ENCODE measurements around the gene ATG7. TPM values are rescaled to one million over a fixed set of nuclear protein-coding genes. Genes with fewer than 3 reads are reported as not detected.

Gene ATG7, protein sequence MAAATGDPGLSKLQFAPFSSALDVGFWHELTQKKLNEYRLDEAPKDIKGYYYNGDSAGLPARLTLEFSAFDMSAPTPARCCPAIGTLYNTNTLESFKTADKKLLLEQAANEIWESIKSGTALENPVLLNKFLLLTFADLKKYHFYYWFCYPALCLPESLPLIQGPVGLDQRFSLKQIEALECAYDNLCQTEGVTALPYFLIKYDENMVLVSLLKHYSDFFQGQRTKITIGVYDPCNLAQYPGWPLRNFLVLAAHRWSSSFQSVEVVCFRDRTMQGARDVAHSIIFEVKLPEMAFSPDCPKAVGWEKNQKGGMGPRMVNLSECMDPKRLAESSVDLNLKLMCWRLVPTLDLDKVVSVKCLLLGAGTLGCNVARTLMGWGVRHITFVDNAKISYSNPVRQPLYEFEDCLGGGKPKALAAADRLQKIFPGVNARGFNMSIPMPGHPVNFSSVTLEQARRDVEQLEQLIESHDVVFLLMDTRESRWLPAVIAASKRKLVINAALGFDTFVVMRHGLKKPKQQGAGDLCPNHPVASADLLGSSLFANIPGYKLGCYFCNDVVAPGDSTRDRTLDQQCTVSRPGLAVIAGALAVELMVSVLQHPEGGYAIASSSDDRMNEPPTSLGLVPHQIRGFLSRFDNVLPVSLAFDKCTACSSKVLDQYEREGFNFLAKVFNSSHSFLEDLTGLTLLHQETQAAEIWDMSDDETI
- 10 to 100 TPM; 25.1 to 28.2 TPM for total RNA-seq

DNA sequence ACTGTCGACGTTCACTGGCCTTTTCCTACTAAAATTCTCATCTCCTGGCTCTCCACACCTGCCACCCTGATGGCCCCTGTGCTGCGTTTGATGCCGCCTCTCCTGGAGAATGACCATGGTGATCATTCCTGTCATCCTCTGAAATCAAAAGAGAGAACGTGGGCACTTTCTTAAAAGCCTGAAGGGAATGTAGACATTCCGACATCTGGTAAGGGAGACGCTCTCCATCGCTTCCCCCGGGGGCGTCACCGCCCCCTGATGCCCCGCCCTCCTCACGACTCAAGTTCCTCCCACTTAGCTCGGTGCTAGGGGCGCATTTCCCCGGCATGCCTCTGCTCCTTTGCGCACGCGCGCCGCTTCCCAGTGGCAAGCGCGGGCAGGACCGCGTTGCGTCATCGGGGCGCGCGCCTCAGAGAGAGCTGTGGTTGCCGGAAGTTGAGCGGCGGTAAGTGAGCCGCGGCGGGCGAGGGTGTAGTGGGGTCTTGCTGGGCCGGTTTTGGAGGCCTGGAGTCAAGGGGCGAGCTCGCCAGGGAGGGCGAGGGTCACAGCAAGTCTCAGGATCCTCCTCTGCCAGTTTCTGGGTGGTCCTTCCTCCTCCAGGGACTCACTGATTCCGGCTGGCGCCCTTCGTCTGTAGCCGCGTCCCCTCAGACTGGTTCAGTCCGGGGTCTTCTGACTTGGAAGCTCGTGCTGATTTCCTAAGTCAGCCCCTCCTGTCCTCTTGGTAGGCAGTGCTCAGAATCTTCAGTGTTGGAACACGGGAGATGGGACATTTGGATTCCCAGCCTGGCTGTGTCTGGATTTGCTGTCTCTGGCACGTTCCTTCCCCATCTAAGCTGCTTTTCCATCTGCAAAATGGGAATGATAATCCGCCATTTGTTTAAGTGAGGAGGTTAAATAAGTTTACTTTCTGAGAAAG lies at the start of gene ATG7:
TSS of gene ATG7 (plus strand) at position 412 of the 919 bp plus-strand sequence. CDS start 26,299 bp downstream, outside the sequence.
- peaks cover 23% of the 10 kb centered on the region for H3K4me1 Mint-ChIP-seq
- H3K27ac Mint-ChIP-seq, result peak within 1 kb of the TSS; percentile 94
- peaks cover 7% of the 10 kb centered on the region for H3K9me3 Mint-ChIP-seq
- H3K4me3 Mint-ChIP-seq, result peak within 1 kb of the TSS; percentile 90
- H3K27me3 Mint-ChIP-seq, result peaks cover 2% of the 10 kb centered on the region
- H3K36me3 Mint-ChIP-seq, result peaks cover 35% of the 10 kb centered on the region
- peak; percentile 98 for DNase-seq

DNA sequence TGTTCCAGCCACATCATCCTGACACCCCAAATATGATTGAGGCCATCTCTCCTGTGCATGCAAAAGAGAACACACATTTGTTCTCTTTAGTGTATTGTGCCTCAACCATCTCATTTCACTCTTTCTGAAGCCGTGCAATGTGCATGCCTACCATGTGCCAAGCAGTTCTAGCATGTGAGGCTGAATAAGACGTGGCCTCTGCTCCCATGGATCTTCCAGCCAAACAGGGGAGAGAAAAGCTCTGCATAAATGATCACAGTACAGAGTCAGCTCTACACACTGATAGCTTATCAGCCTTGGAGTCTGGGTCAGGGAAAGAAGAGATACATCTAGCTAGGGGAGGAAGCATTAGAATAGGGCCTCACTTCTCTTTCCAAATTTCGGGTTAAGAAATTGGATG lies 48.2 kb upstream of the ATG7 start:
- Mint-ChIP-seq H3K27me3 (no peaks in the 10 kb centered on the region), H3K36me3 (no peaks in the 10 kb centered on the region), H3K9me3 (no peaks in the 10 kb centered on the region), H3K27ac (no peak overlapping the region), H3K4me1 (peaks cover 18% of the 10 kb centered on the region), H3K4me3 (no peak overlapping the region)
- DNase-seq, result no peak

DNA sequence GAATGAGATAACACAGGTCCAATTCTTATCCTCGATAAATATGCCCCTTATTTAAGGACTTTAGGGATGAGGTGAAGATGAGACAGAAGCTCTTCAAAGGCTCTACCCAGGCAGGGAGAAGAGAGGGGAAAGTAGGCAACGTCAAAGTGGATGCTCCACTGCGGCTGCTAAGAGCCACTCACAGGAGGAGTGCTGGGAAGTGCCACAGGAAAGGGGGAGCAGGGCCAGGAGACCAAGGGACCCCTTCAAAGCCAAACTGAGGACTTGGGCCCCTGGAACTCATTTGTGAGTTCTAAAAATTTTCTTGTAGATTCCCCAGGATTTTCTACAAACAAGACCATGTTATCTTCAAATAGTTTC lies 47.3 kb upstream of the ATG7 start:
- Mint-ChIP-seq H3K27ac (no peak overlapping the region), H3K36me3 (no peaks in the 10 kb centered on the region), H3K4me3 (no peak overlapping the region), H3K9me3 (no peaks in the 10 kb centered on the region), H3K27me3 (no peaks in the 10 kb centered on the region), H3K4me1 (peaks cover 18% of the 10 kb centered on the region)
- no peak for DNase-seq

DNA sequence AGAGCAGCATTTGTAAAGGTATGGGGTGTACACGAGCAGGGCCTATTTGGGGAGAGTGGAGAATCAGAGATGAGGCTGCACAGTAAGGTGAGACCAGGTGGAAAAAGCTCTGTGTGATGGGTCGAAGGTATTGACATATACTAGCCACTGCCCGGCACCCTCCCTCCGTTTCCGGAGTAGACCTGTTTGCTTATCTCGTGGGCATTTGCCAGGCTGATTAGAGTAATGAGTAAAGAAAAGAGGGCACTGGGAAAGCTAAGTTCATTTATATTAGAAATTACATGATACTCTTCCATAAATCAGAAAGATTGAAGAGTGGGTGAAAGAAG lies 46.2 kb upstream of the ATG7 start:
- H3K27ac Mint-ChIP-seq, result peak overlapping the region; percentile 7
- peak overlapping the region; percentile 15 for H3K4me3 Mint-ChIP-seq
- no peaks in the 10 kb centered on the region for H3K9me3 Mint-ChIP-seq

DNA sequence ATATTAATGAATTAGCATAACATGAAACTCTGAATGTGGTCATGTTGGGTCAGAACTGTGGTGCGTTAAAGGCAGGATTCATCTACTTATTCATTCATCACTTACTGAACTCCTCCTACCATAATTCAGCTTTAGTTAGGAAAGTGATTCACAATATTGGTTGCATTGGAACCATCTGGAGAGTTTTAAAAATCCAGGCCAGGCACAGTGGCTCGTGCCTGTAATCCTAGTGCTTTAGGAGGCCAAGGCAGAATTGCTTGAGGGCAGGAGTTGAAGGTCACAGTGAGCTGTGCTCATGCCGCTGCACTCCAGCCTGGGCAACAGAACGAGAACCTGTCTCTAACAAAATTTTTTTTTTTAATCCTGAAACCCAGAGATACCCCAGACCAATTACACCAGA lies 44.2 kb upstream of the ATG7 start:
- DNase-seq, result no peak
- no peak overlapping the region for H3K4me3 Mint-ChIP-seq
- H3K36me3 Mint-ChIP-seq, result no peaks in the 10 kb centered on the region
- H3K4me1 Mint-ChIP-seq, result peaks cover 18% of the 10 kb centered on the region
- H3K27me3 Mint-ChIP-seq, result no peaks in the 10 kb centered on the region
- no peak overlapping the region for H3K27ac Mint-ChIP-seq
- H3K9me3 Mint-ChIP-seq, result no peaks in the 10 kb centered on the region

More for the DNA sequence above, 46.2 kb upstream of the ATG7 start:
- Mint-ChIP-seq H3K27me3 (no peaks in the 10 kb centered on the region), H3K36me3 (no peaks in the 10 kb centered on the region), H3K4me1 (peaks cover 18% of the 10 kb centered on the region)
- DNase-seq, result no peak

DNA sequence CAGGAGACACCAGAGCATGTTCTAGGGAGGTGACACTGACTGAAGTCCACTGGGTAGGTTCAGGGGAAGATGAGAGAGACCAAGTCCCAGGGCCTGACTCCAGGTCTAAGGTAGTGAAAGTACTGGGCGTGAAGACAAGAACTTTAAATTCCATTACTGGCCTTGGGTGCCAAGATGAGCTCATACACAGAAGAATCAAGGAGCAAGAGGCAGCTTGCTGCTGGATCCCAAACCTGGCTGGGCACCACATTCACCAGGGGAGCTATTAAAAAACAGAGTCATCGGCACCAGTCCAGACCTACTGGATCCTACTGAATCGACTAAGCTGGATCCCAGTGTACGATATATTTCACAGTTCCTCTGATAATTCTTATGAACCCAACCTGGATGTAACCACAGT lies 42.1 kb upstream of the ATG7 start:
- no peaks in the 10 kb centered on the region for H3K36me3 Mint-ChIP-seq
- H3K27me3 Mint-ChIP-seq, result no peaks in the 10 kb centered on the region
- no peak overlapping the region for H3K27ac Mint-ChIP-seq
- no peaks in the 10 kb centered on the region for H3K9me3 Mint-ChIP-seq
- H3K4me1 Mint-ChIP-seq, result peaks cover 17% of the 10 kb centered on the region
- DNase-seq, result no peak
- no peak overlapping the region for H3K4me3 Mint-ChIP-seq

DNA sequence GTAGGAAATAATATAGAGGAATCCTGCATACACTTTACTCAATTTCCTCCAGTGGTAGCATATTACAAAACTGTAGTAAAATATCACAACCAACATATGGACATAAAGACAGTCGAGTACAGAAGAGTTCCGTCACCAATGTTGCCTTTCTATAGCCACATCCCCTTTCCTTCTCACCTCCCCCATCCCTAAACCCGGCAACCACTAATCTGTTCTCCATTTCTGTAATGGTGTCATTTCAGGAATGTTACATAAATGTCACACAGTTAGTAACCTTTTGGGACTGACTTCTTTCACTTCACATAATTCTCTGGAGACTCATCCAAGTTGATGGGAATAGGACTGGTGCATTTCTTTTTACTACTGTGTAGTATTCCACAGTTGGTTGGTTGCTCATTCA lies 41.4 kb upstream of the ATG7 start:
- Mint-ChIP-seq H3K27me3 (peaks cover 3% of the 10 kb centered on the region), H3K27ac (no peak overlapping the region), H3K4me3 (no peak overlapping the region), H3K9me3 (no peaks in the 10 kb centered on the region), H3K4me1 (peaks cover 12% of the 10 kb centered on the region), H3K36me3 (no peaks in the 10 kb centered on the region)
- DNase-seq, result no peak

DNA sequence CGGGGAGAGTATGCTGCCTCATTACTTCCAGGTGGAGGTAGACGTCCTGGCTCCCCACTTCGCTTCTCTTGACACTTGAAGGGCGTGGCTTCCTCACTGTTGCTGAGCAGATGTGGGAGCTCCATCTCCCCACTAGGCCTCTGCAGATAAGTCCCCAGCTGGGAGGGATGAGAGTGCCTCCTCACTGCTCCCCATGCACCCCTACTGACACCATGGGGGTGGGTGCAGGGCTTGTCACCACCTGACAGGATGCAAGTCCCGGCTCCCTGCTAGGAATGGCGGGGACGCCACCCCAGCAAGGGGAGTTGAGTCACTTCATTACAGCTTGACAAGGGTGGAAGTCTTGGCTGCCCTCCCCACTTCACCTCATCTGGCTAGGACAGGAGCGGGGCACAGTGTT lies 36.8 kb upstream of the ATG7 start:
- Mint-ChIP-seq H3K27ac (no peak overlapping the region), H3K4me1 (peaks cover 28% of the 10 kb centered on the region), H3K9me3 (peaks cover 16% of the 10 kb centered on the region), H3K27me3 (peaks cover 3% of the 10 kb centered on the region), H3K36me3 (peaks cover 4% of the 10 kb centered on the region), H3K4me3 (no peak overlapping the region)
- no peak for DNase-seq

DNA sequence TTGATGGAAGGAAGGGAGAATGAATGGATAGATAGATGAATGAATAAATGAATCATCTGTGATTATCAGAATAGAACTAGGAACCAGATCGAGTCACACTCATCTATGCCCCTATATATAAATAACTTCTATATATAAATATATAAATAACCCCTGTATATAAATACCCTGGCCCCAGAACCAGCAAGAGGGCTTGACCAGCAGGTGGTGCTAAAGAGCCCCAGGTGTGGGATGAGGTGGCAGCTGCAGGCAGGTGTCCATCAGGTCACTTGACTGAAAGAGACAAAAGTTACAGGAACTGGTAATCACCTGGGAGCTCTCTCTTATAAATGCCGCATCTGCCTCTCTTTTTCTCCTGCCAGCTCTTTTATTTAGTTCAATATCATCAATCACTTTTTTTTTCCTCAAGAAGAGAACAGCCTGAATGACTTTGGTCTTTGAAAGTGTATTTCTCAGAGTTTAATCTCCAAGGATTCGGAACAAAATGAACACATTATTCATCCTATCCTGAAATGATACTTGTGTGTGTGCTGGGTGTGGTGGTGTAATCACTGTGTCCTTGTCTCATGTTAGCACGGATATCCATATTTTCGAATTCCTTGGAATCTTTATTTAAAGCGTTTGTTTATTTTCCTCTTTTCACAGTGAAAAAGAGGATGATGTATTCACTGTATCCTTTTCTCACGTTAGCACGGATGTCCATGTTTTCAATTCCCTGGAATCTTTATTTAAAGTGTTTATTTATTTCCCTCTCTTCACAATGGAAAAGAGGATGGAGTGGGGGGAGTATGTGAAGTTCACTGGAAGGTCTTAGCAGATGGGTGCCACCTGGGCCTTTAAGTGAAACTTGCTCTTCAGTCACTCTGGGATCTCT lies 35.4 kb upstream of the ATG7 start:
- Mint-ChIP-seq H3K27me3 (peaks cover 3% of the 10 kb centered on the region), H3K9me3 (peaks cover 19% of the 10 kb centered on the region), H3K4me1 (peaks cover 36% of the 10 kb centered on the region), H3K27ac (no peak overlapping the region), H3K4me3 (no peak overlapping the region), H3K36me3 (peaks cover 5% of the 10 kb centered on the region)
- DNase-seq, result peak; percentile 75

DNA sequence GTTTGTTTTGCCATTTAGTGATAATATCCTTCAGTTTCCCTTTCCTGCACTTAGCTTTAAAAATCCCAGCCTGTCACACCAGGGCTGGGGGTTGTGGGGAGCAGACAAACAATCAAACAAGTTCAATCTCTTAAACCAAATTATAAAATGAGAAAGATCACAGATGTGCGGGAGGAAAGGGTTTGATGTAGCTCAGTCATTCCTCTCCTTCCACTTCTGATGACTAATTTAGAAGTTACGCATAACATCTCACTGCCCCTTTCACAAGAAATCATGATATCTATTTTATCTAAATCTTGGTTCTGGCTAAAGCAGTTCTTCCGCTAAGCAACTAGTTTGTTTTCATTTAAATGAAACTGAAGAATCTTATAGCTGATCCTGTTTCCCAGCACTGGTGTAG lies 34.1 kb upstream of the ATG7 start:
- Mint-ChIP-seq H3K4me3 (no peak overlapping the region), H3K9me3 (peaks cover 19% of the 10 kb centered on the region), H3K4me1 (peaks cover 36% of the 10 kb centered on the region), H3K36me3 (peaks cover 5% of the 10 kb centered on the region), H3K27me3 (peaks cover 3% of the 10 kb centered on the region), H3K27ac (peak overlapping the region; percentile 91)
- DNase-seq, result no peak

DNA sequence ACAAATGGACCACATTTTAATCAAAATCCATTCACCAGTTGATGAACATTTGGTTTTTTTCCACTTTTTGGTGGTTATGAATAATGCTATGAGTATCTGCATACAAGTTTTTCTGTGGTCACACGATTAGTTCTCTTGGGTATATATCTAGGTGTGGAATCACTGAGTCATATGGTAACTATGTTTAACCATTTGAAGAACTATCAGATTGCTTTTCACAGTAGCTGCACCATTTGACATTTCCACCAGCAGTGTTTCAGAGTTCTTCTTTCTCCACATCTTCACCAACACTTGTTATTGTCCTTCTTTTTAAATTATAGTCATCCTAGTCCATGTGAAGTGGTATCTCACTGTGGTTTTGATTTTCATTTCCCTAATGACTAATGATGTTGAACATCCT lies 33.3 kb upstream of the ATG7 start:
- Mint-ChIP-seq H3K36me3 (peaks cover 5% of the 10 kb centered on the region), H3K4me1 (peaks cover 36% of the 10 kb centered on the region), H3K9me3 (peaks cover 19% of the 10 kb centered on the region), H3K4me3 (no peak overlapping the region), H3K27ac (peak overlapping the region; percentile 91), H3K27me3 (peaks cover 3% of the 10 kb centered on the region)
- no peak for DNase-seq

DNA sequence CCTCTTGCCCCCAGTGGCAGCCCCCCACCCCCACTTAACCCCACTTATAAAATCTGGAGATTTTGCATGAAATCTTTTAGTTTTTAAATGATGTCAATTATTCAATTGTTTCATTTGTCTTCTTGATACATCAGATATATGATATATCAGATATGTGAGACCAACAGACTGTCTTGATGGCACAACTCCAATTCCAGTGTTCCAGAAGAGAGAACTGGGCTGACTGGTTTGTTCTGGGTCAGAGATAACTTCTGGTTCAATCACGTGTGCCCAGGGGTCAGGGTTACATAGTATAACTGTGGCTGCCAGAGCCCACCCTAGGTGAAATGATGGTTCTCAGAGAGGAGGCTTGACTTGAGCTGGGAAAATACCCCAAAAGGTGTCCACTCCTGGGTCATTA lies 32.4 kb upstream of the ATG7 start:
- Mint-ChIP-seq H3K27me3 (peaks cover 3% of the 10 kb centered on the region), H3K27ac (peak overlapping the region; percentile 91)

DNA sequence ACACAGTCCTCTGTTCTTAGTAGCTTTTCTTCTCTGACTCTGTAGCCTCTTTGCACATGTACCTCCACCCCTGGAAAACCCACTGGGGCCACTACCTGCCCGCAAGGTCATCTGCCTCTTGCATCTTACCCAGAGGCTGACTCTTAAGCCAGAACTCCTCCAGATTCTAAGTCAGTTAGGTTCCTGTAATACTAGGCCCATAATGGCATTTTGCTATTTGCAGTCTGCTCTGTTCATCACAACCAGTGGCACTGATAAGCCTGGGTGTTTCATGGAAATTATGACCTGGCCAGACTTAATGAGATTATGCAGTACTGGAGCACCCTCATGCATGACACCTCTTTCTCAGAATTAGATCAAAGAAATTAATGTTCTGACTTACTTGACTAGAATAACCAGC lies 31.7 kb upstream of the ATG7 start:
- H3K4me3 Mint-ChIP-seq, result peak overlapping the region; percentile 40
- H3K27me3 Mint-ChIP-seq, result no peaks in the 10 kb centered on the region
- peaks cover 5% of the 10 kb centered on the region for H3K36me3 Mint-ChIP-seq

More for the DNA sequence above, 32.4 kb upstream of the ATG7 start:
- H3K4me3 Mint-ChIP-seq, result no peak overlapping the region
- peaks cover 36% of the 10 kb centered on the region for H3K4me1 Mint-ChIP-seq
- DNase-seq, result no peak
- peaks cover 5% of the 10 kb centered on the region for H3K36me3 Mint-ChIP-seq
- peaks cover 19% of the 10 kb centered on the region for H3K9me3 Mint-ChIP-seq

DNA sequence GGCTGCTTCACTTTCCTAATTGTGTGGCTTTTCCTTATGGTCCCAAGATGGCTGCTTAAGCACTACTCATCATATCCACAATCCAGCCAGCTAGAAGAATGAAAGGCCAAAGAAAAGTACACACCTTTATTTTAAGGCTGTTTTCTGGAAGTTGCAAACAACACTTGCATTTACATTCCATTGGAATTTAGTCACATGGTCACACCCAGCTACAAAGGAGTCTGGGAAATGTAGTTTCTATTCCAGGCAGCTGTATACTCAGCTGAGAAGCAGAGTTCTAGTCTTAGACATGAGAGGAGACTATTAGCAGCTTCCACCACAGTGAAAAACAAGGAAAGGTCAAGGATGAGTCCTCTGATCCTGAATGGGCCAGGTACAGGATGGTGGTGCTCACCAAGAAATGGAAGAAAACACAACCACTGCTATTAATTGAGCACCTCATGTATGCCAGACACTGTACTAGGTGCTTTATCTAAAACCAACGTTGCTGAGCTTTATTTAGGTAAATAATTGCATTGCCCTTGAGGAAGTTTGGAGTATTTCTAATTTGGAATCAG lies 28.0 kb upstream of the ATG7 start:
- Mint-ChIP-seq H3K9me3 (peaks cover 7% of the 10 kb centered on the region), H3K4me1 (peaks cover 15% of the 10 kb centered on the region), H3K4me3 (no peak overlapping the region), H3K36me3 (peaks cover 2% of the 10 kb centered on the region), H3K27me3 (no peaks in the 10 kb centered on the region), H3K27ac (no peak overlapping the region)
- no peak for DNase-seq

More for the DNA sequence above, 31.7 kb upstream of the ATG7 start:
- Mint-ChIP-seq H3K27ac (peak overlapping the region; percentile 91), H3K9me3 (peaks cover 19% of the 10 kb centered on the region), H3K4me1 (peaks cover 36% of the 10 kb centered on the region)
- peak; percentile 39 for DNase-seq

Data from activated naive CD8-positive, alpha-beta T cell treated with anti-CD3 and anti-CD28 coated beads for 36 hours (primary cell).